Mammary epithelial cell (primary cell): Measurements from ENCODE around the gene TANK.
"Not testable (repeated sequence)": the region's sequence is repeated elsewhere in the genome, so short reads cannot be mapped to it uniquely, and the experiment has no call there.

Experiments
- EZH2 ChIP-seq: IDR thresholded peaks from 2 replicates; pipeline ENCODE4 v1.6.1; 2012; ENCODE audit warnings: low read length, inconsistent platforms, borderline replicate concordance
- TF ChIP-seq, protein P1 (sequence below), 2 donors: IDR thresholded peaks in 1 of 2; conservative IDR thresholded peaks in 1 of 2; 2 replicates each; pipeline ENCODE4 v1.5.1; 2011 to 2012; ENCODE audit warnings: inconsistent platforms in 2 of 2, low read length in 2 of 2, mild to moderate bottlenecking in 2 of 2, control low read depth in 1 of 2, low read depth in 1 of 2; ENCODE audit not compliant: insufficient read depth in 1 of 2; ENCODE audit errors: extremely low read depth in 1 of 2

DNA sequence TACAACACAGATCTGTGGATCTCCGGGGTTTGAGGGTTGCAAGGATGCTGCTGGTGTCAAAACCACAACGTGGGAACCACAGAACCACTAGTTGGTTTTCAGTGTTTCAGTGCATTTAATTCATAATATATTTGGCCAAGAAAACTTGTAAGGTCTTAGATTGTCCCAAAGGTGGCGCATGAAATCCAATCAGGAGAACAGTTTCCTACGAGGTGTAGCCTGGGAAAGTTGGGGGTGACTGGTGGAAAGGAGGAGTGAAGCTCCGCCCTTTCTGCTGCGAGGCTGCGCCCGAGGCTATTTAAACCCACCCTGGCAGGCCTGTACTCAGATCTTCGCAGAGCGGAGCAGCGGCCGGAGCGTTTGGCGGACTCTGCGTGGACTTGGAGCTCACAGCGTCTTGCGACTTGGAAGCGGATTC, 120.7 kb downstream of the TANK start:
- TF ChIP-seq, protein P1, sequence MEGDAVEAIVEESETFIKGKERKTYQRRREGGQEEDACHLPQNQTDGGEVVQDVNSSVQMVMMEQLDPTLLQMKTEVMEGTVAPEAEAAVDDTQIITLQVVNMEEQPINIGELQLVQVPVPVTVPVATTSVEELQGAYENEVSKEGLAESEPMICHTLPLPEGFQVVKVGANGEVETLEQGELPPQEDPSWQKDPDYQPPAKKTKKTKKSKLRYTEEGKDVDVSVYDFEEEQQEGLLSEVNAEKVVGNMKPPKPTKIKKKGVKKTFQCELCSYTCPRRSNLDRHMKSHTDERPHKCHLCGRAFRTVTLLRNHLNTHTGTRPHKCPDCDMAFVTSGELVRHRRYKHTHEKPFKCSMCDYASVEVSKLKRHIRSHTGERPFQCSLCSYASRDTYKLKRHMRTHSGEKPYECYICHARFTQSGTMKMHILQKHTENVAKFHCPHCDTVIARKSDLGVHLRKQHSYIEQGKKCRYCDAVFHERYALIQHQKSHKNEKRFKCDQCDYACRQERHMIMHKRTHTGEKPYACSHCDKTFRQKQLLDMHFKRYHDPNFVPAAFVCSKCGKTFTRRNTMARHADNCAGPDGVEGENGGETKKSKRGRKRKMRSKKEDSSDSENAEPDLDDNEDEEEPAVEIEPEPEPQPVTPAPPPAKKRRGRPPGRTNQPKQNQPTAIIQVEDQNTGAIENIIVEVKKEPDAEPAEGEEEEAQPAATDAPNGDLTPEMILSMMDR (conservative IDR thresholded peaks at IDR 0.05 in 1 of 2, IDR thresholded peaks at IDR 0.05 in 1 of 2; ENCODE audit: extremely low read depth in 1 of 2, insufficient read depth in 1 of 2, low read depth in 1 of 2, low read length in 2 of 2), result peak in 1 of 2 donors; percentile 31
- not testable (repeated sequence) for TF ChIP-seq EZH2
